Neuronal stem cell (in vitro differentiated cells): ENCODE data around the gene FYN.
A peak's percentile ranks its signal among the peaks of the same experiment; 100 is the strongest.

Source experiments
- DNase-seq: peaks from one replicate; pipeline ENCODE4 v3.0.0-alpha.2; 2013; ENCODE audit warnings: low spot score
- H2AFZ ChIP-seq: one replicate; pipeline ENCODE4 v1.6.1; 2013; ENCODE audit warnings: mild to moderate bottlenecking, low read length, inconsistent platforms
- H2AK5ac ChIP-seq: 2 replicates; pipeline ENCODE4 v1.6.1; 2013; ENCODE audit warnings: low read depth, mild to moderate bottlenecking, inconsistent platforms, low read length, moderate library complexity, mixed read lengths
- H2BK120ac ChIP-seq: 2 replicates; pipeline ENCODE4 v1.6.1; 2013; ENCODE audit warnings: low read depth, mild to moderate bottlenecking, inconsistent platforms, low read length, moderate library complexity, mixed read lengths
- H2BK12ac ChIP-seq: one replicate; pipeline ENCODE4 v1.6.1; 2013; ENCODE audit warnings: low read length, inconsistent platforms
- H2BK15ac ChIP-seq: 2 replicates; pipeline ENCODE4 v1.6.1; 2013; ENCODE audit warnings: mild to moderate bottlenecking, low read length, inconsistent platforms, mixed read lengths
- H2BK5ac ChIP-seq: one replicate; pipeline ENCODE4 v1.6.1; 2013; ENCODE audit warnings: inconsistent platforms, mild to moderate bottlenecking, low read length, moderate library complexity
- H3K14ac ChIP-seq: one replicate; pipeline ENCODE4 v1.6.1; 2013; ENCODE audit warnings: low read length, inconsistent platforms
- H3K18ac ChIP-seq: 2 replicates; pipeline ENCODE4 v1.6.1; 2013; ENCODE audit warnings: low read length, inconsistent platforms
- H3K23ac ChIP-seq: 2 replicates; pipeline ENCODE4 v1.6.1; 2013; ENCODE audit warnings: low read depth, mild to moderate bottlenecking, mixed read lengths, low read length, inconsistent platforms; ENCODE audit not compliant: poor library complexity
- H3K27ac ChIP-seq: replicated peaks from 3 replicates; pipeline ENCODE4 v1.5.1; 2013; ENCODE audit warnings: low read length, inconsistent platforms
- H3K27me3 ChIP-seq, 3 experiments: 2 replicates each; pipeline ENCODE4 v1.6.1; 2013; ENCODE audit warnings: low read length in 3 of 3, mild to moderate bottlenecking in 2 of 3, inconsistent platforms in 1 of 3, low read depth in 1 of 3, mixed read lengths in 1 of 3, moderate library complexity in 1 of 3; ENCODE audit not compliant: control insufficient read depth in 3 of 3, insufficient read depth in 3 of 3
- H3K36me3 ChIP-seq, 2 donors: replicated peaks in 1 of 2; 2 replicates each; pipeline ENCODE4 v1.6.1; 2013; ENCODE audit warnings: low read length in 2 of 2; ENCODE audit not compliant: control insufficient read depth in 2 of 2, insufficient read depth in 2 of 2
- H3K4ac ChIP-seq: 2 replicates; pipeline ENCODE4 v1.6.1; 2013; ENCODE audit warnings: inconsistent platforms, mild to moderate bottlenecking, low read length, moderate library complexity
- H3K4me1 ChIP-seq, 2 donors: 1 replicate in 1 of 2; 2 replicates in 1 of 2; pipeline ENCODE4 v1.6.1; 2013; ENCODE audit warnings: low read length in 2 of 2, low read depth in 1 of 2; ENCODE audit not compliant: control insufficient read depth in 2 of 2, insufficient read depth in 1 of 2
- H3K4me2 ChIP-seq: one replicate; pipeline ENCODE4 v1.6.1; 2013; ENCODE audit warnings: mild to moderate bottlenecking, low read length, inconsistent platforms; ENCODE audit not compliant: insufficient read depth, poor library complexity, severe bottlenecking
- H3K4me3 ChIP-seq, 2 donors: 2 replicates each; pipeline ENCODE4 v1.5.1; 2013; ENCODE audit warnings: low read length in 2 of 2, mild to moderate bottlenecking in 2 of 2, inconsistent platforms in 1 of 2, moderate library complexity in 1 of 2
- H3K79me1 ChIP-seq: one replicate; pipeline ENCODE4 v1.6.1; 2013; ENCODE audit warnings: low read depth, mild to moderate bottlenecking, inconsistent platforms, low read length, moderate library complexity
- H3K9ac ChIP-seq: one replicate; pipeline ENCODE4 v1.6.1; 2013; ENCODE audit warnings: mild to moderate bottlenecking, low read depth, low read length, inconsistent platforms; ENCODE audit not compliant: poor library complexity
- H3K9me3 ChIP-seq, 2 donors: replicated peaks in 1 of 2; 2 replicates each; pipeline versions ENCODE3 to v1.6.1; 2013; ENCODE audit warnings: low read length in 2 of 2, mild to moderate bottlenecking in 2 of 2, inconsistent platforms in 1 of 2, low read depth in 1 of 2, mixed read lengths in 1 of 2, moderate library complexity in 1 of 2; ENCODE audit not compliant: control insufficient read depth in 2 of 2, insufficient read depth in 1 of 2
- H4K8ac ChIP-seq: one replicate; pipeline ENCODE4 v1.6.1; 2013; ENCODE audit warnings: low read depth, mild to moderate bottlenecking, inconsistent platforms, low read length, moderate library complexity
- H4K91ac ChIP-seq: one replicate; pipeline ENCODE4 v1.6.1; 2013; ENCODE audit warnings: low read length, low read depth, mild to moderate bottlenecking, inconsistent platforms; ENCODE audit not compliant: poor library complexity
- WGBS, 2 donors: extraction: QIAGEN DNeasy Blood & Tissue Kit; methylation state at CpG; one replicate each; pipeline ENCODE4 v1.1.7; 2013; ENCODE audit warnings: missing lambda C conversion rate in 2 of 2, mixed read lengths in 1 of 2; ENCODE audit not compliant: insufficient read length in 2 of 2, insufficient replicate concordance in 1 of 2; ENCODE audit errors: extremely low coverage in 2 of 2; 5-methylcytosine and 5-hydroxymethylcytosine counted together

Gene FYN

GRCh38 chr6:111759836-111760785 is 113.1 kb downstream of the FYN start:
- no peak overlapping the region for H3K27ac ChIP-seq
- H2BK15ac ChIP-seq, result no peak overlapping the region
- WGBS, 2 donors, result no CpG with 5 or more reads among the region's 18 CpGs
- no peaks in the 10 kb centered on the region for H3K79me1 ChIP-seq
- peaks cover 12 to 23% of the 10 kb centered on the region in 2 donors for H3K4me1 ChIP-seq
- H3K9me3 ChIP-seq, result peaks cover 0 to 12% of the 10 kb centered on the region in 2 donors
- H3K4ac ChIP-seq, result no peak overlapping the region
- no peak overlapping the region for H2BK120ac ChIP-seq
- no peaks in the 10 kb centered on the region for H3K27me3 ChIP-seq
- no peak overlapping the region for H3K4me2 ChIP-seq
- no peak overlapping the region for H3K14ac ChIP-seq
- H3K9ac ChIP-seq, result no peak overlapping the region
- H3K23ac ChIP-seq, result no peak overlapping the region
- H2AFZ ChIP-seq, result no peak overlapping the region
- H2BK5ac ChIP-seq, result no peak overlapping the region
- no peak overlapping the region for H3K4me3 ChIP-seq
- H4K91ac ChIP-seq, result no peak overlapping the region
- H3K36me3 ChIP-seq, result peaks cover 4 to 81% of the 10 kb centered on the region in 2 donors
- no peak overlapping the region for H2AK5ac ChIP-seq
- H3K18ac ChIP-seq, result no peak overlapping the region
- H2BK12ac ChIP-seq, result no peak overlapping the region
- no peak for DNase-seq
- H4K8ac ChIP-seq, result no peak overlapping the region

- peaks cover 0 to 9% of the 10 kb centered on the region in 2 donors for H3K9me3 ChIP-seq
- DNase-seq, result no peak
- no peak overlapping the region for H3K27ac ChIP-seq
- no peak overlapping the region for H3K14ac ChIP-seq
- H3K4me3 ChIP-seq, result no peak overlapping the region
- no peak overlapping the region for H4K91ac ChIP-seq
- no peak overlapping the region for H2BK15ac ChIP-seq
- no peak overlapping the region for H4K8ac ChIP-seq
- WGBS, 2 donors, result no CpG with 5 or more reads among the region's 10 CpGs
- no peak overlapping the region for H3K9ac ChIP-seq
- H3K4me2 ChIP-seq, result no peak overlapping the region
- H3K4me1 ChIP-seq, result peaks cover 12 to 17% of the 10 kb centered on the region in 2 donors
- no peak overlapping the region for H2BK12ac ChIP-seq
- peaks cover 4 to 77% of the 10 kb centered on the region in 2 donors for H3K36me3 ChIP-seq
- H3K79me1 ChIP-seq, result no peaks in the 10 kb centered on the region
- no peak overlapping the region for H2AFZ ChIP-seq
- H3K4ac ChIP-seq, result no peak overlapping the region
- no peak overlapping the region for H2BK120ac ChIP-seq
- no peak overlapping the region for H2BK5ac ChIP-seq
- no peaks in the 10 kb centered on the region for H3K27me3 ChIP-seq
- H2AK5ac ChIP-seq, result no peak overlapping the region
- H3K18ac ChIP-seq, result no peak overlapping the region
- no peak overlapping the region for H3K23ac ChIP-seq
Observed at GRCh38 chr6:111759331-111759835, 113.9 kb downstream of the FYN start.

GRCh38 chr6:111758608-111759329 is 114.5 kb downstream of the FYN start:
- Histone ChIP-seq H3K18ac (peak overlapping the region; percentile 85), H3K9ac (no peak overlapping the region), H2AFZ (no peak overlapping the region)

GRCh38 chr6:111757342-111757741 is 115.9 kb downstream of the FYN start:
- no CpG with 5 or more reads among the region's 1 CpG for whole genome bisulfite sequencing, 2 donors
- no peak overlapping the region for H3K18ac ChIP-seq
- H2BK12ac ChIP-seq, result no peak overlapping the region
- no peak overlapping the region for H3K23ac ChIP-seq
- H2BK120ac ChIP-seq, result no peak overlapping the region
- no peak overlapping the region for H2AK5ac ChIP-seq
- no peak for DNase-seq
- H3K14ac ChIP-seq, result no peak overlapping the region
- H3K27ac ChIP-seq, result no peak overlapping the region
- H3K4ac ChIP-seq, result no peak overlapping the region
- H2AFZ ChIP-seq, result no peak overlapping the region
- no peaks in the 10 kb centered on the region for H3K27me3 ChIP-seq
- H4K91ac ChIP-seq, result no peak overlapping the region
- peaks cover 4 to 75% of the 10 kb centered on the region in 2 donors for H3K36me3 ChIP-seq
- no peak overlapping the region for H2BK15ac ChIP-seq
- no peak overlapping the region for H2BK5ac ChIP-seq
- peaks cover 15% of the 10 kb centered on the region in 2 donors for H3K4me1 ChIP-seq
- H3K4me3 ChIP-seq, result no peak overlapping the region
- H3K9me3 ChIP-seq, result peaks cover 0 to 2% of the 10 kb centered on the region in 2 donors
- no peak overlapping the region for H4K8ac ChIP-seq
- no peak overlapping the region for H3K4me2 ChIP-seq
- no peaks in the 10 kb centered on the region for H3K79me1 ChIP-seq
- H3K9ac ChIP-seq, result no peak overlapping the region

More at GRCh38 chr6:111758608-111759329, 114.5 kb downstream of the FYN start:
- H2BK120ac ChIP-seq, result no peak overlapping the region
- no peak overlapping the region for H3K4me3 ChIP-seq
- peaks cover 0 to 7% of the 10 kb centered on the region in 2 donors for H3K9me3 ChIP-seq
- H2BK15ac ChIP-seq, result no peak overlapping the region
- H3K36me3 ChIP-seq, result peaks cover 4 to 78% of the 10 kb centered on the region in 2 donors
- H4K91ac ChIP-seq, result peak overlapping the region; percentile 6
- H3K23ac ChIP-seq, result no peak overlapping the region
- no peak overlapping the region for H4K8ac ChIP-seq
- H2BK12ac ChIP-seq, result no peak overlapping the region
- WGBS, 2 donors, result no CpG with 5 or more reads among the region's 11 CpGs
- no peak overlapping the region for H3K4me2 ChIP-seq
- no peaks in the 10 kb centered on the region for H3K79me1 ChIP-seq
- H3K14ac ChIP-seq, result no peak overlapping the region
- peaks cover 12 to 15% of the 10 kb centered on the region in 2 donors for H3K4me1 ChIP-seq
- DNase-seq, result no peak
- no peak overlapping the region for H2AK5ac ChIP-seq
- no peaks in the 10 kb centered on the region for H3K27me3 ChIP-seq
- H2BK5ac ChIP-seq, result no peak overlapping the region
- H3K27ac ChIP-seq, result no peak overlapping the region
- H3K4ac ChIP-seq, result no peak overlapping the region
